K562 treated with DMSO at 1 percent for 24 hours (cell line): ENCODE data around the gene MAP7D3. TPM values are rescaled to one million over a fixed set of nuclear protein-coding genes. Genes with fewer than 3 reads are reported as not detected.

Source experiments
- total RNA-seq: library from RNA; unstranded; fragments of 300-600 nt; gene quantifications from 2 replicates; pipeline ENCODE4 v1.2.3, GENCODE V29; 2022; ENCODE audit warnings: low read depth; ENCODE audit not compliant: insufficient read depth

The MAP7D3 gene, protein sequence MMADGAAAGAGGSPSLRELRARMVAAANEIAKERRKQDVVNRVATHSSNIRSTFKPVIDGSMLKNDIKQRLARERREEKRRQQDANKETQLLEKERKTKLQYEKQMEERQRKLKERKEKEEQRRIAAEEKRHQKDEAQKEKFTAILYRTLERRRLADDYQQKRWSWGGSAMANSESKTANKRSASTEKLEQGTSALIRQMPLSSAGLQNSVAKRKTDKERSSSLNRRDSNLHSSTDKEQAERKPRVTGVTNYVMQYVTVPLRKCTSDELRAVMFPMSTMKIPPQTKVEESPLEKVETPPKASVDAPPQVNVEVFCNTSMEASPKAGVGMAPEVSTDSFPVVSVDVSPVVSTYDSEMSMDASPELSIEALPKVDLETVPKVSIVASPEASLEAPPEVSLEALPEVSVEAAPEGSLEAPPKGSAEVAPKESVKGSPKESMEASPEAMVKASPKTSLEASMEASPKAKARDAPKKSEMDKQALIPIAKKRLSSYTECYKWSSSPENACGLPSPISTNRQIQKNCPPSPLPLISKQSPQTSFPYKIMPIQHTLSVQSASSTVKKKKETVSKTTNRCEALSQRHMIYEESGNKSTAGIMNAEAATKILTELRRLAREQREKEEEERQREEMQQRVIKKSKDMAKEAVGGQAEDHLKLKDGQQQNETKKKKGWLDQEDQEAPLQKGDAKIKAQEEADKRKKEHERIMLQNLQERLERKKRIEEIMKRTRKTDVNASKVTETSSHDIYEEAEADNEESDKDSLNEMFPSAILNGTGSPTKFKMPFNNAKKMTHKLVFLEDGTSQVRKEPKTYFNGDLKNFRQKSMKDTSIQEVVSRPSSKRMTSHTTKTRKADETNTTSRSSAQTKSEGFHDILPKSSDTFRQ
- total RNA-seq, result 6.9 and 8.7 TPM in 2 replicates

DNA sequence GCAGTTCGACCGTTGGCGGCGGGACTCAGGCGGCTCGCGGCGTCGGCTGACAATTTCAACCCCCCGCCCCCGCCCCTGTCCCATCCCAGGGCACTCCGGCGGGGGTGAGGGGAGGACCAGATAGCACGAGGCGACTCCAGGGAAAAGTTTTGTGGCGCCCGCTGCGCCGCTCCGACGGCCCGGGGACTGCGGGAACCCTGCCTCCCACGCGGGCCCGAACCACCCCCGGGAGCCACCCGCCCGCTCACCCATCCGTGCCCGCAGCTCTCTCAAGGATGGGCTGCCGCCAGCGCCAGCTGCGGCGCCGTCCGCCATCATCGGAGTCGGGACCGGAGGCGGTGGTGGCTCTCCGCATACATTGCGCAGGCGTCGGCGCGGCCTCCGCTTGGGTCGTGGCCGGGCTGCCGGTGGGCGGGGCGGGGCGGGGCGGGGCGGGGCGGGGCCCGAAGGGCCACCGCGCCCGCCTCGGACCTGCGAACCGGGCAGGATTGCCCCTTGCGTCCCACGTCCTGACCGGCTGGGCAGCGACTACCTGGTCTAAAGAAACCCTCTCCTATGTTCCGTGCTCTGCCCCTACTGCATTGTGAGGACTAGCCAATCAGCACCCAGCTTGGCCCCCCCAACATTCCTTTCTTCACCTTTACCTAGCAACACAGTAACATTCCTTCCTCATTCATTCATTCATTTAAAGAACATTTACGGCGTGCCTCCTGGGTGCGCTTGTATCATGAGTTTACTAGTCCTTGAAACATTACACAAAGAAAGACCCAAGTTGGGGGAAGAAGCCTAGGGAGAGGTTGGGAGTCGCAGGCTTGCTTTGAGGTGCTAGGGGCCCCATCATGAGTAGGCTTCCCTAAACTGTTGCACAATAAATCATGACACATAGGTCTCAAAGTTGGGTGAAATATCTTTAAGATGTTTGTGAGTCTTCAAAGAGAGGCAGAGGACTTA lies at the start of gene MAP7D3:
MAP7D3 (minus strand) TSS at position 360 of the 951 bp plus-strand sequence; CDS start at position 318, 42 bp downstream.

DNA sequence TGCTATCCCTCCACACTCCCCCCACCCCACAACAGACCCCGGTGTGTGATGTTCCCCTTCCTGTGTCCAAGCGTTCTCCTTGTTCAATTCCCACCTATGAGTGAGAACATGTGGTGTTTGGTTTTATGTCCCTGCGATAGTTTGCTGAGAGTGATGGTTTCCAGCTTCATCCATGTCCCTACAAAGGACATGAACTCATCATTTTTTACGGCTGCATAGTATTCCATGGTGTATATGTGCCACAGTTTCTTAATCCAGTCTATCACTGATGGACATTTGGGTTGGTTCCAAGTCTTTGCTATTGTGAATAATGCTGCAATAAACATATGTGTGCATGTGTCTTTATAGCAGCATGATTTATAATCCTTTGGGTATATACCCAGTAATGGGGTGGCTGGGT lies 49.5 kb upstream of the MAP7D3 start, which contains the start of gene ADGRG4:
ADGRG4 (plus strand) TSS at position 243 of the 400 bp plus-strand sequence. CDS start 7,815 bp downstream, outside the sequence.

Other genes with a start within 250 kb of the MAP7D3 start
- 1.7 and 2.9 TPM in 2 replicates for gene FHL1, start 103.9 kb downstream of the MAP7D3 start, total RNA-seq
- not detected in 2 replicates for gene ADGRG4, start 49.6 kb upstream of the MAP7D3 start, total RNA-seq
- 0.17 TPM in 1 of 2 replicates, not detected in the other for gene BRS3, start 236.5 kb upstream of the MAP7D3 start, total RNA-seq
- 40.4 and 47.6 TPM in 2 replicates for gene HTATSF1, start 246.2 kb upstream of the MAP7D3 start, total RNA-seq